Measurements from ENCODE around the gene HTRA3.

HTRA3 gene

DNA sequence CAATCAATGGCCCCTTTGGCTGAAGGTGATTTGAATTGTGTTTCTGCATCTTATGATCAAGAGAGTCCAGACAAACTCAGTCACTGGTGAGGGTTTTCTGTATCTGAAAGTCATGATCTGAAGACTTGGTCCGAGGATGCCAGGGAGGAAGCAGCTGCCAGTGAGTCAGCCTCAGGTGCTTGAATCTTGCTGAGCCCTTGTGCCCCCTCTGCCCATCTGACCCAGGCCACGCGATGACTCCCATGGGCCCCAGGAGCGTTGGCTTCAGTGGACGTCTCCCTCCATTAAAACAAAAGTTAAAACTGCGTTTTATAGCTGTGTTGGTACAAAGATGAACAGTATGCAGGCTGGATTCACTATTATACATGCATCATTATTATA is 62.0 kb downstream of the HTRA3 start:
- TF ChIP-seq ZC3H10 (CRISPR knock-in tag; IDR thresholded peaks at IDR 0.05): no peak
- TF ChIP-seq, protein P1, sequence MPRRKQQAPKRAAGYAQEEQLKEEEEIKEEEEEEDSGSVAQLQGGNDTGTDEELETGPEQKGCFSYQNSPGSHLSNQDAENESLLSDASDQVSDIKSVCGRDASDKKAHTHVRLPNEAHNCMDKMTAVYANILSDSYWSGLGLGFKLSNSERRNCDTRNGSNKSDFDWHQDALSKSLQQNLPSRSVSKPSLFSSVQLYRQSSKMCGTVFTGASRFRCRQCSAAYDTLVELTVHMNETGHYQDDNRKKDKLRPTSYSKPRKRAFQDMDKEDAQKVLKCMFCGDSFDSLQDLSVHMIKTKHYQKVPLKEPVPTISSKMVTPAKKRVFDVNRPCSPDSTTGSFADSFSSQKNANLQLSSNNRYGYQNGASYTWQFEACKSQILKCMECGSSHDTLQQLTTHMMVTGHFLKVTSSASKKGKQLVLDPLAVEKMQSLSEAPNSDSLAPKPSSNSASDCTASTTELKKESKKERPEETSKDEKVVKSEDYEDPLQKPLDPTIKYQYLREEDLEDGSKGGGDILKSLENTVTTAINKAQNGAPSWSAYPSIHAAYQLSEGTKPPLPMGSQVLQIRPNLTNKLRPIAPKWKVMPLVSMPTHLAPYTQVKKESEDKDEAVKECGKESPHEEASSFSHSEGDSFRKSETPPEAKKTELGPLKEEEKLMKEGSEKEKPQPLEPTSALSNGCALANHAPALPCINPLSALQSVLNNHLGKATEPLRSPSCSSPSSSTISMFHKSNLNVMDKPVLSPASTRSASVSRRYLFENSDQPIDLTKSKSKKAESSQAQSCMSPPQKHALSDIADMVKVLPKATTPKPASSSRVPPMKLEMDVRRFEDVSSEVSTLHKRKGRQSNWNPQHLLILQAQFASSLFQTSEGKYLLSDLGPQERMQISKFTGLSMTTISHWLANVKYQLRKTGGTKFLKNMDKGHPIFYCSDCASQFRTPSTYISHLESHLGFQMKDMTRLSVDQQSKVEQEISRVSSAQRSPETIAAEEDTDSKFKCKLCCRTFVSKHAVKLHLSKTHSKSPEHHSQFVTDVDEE (CRISPR knock-in tag; IDR thresholded peaks at IDR 0.05): no peak
- no peak for TF ChIP-seq ZNF8 (CRISPR knock-in tag; IDR thresholded peaks at IDR 0.05)
- no peak for TF ChIP-seq OSR1 (CRISPR knock-in tag; IDR thresholded peaks at IDR 0.05)
- TF ChIP-seq GLIS3 (CRISPR knock-in tag; IDR thresholded peaks at IDR 0.05): no peak
- TF ChIP-seq, protein P2, sequence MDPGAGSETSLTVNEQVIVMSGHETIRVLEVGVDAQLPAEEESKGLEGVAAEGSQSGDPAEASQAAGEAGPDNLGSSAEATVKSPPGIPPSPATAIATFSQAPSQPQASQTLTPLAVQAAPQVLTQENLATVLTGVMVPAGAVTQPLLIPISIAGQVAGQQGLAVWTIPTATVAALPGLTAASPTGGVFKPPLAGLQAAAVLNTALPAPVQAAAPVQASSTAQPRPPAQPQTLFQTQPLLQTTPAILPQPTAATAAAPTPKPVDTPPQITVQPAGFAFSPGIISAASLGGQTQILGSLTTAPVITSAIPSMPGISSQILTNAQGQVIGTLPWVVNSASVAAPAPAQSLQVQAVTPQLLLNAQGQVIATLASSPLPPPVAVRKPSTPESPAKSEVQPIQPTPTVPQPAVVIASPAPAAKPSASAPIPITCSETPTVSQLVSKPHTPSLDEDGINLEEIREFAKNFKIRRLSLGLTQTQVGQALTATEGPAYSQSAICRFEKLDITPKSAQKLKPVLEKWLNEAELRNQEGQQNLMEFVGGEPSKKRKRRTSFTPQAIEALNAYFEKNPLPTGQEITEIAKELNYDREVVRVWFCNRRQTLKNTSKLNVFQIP (CRISPR knock-in tag; IDR thresholded peaks at IDR 0.05; ENCODE audit: borderline replicate concordance, low read depth): no peak
- TF ChIP-seq CSDC2 (CRISPR knock-in tag; IDR thresholded peaks at IDR 0.05): no peak
- no peak for TF ChIP-seq ZFP3 (CRISPR knock-in tag; IDR thresholded peaks at IDR 0.05)
- ATAC-seq: no peak

DNA sequence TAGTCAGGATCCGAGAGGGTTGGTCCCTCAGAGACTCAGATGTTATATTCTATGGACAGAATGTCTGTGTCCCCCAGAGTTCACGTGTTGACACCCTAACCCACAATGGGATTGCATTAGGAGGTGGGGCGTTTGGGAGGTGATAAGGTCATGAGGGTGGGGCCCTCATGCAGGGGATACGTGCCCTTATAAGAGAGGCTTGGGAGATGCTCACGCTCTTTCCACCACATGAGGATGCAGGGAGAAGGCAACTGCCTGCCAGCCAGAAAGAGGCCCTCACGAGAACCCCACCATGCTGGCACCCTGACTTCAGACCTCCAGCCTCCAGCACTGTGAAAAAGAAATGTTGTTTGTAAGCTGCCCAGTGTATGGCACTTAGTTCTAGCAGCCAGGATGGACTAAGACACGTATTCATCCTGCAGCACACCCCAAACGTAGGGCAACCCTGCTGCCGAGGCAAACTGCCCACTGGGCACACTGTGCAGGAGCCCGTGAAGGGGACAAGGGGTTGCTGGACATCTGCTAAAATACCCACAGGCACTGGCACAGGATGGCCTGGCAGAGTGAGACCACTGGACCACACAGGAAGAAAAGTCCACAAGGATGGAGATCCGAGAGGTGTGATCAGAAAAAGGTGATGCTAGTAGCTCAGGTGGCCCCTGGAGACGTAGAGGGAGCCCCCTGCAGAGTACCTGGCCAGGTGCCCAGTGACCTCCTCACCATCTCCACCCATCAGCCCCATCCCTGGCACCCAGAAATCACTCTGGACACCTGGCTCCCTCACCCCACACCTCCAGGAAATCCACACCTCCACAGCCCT is 62.7 kb downstream of the HTRA3 start:
- no peak for ATAC-seq
- TF ChIP-seq ZNF565 (CRISPR knock-in tag; conservative IDR thresholded peaks at IDR 0.05; ENCODE audit: low read depth): no peak
- TF ChIP-seq ARNTL (CRISPR knock-in tag; IDR thresholded peaks at IDR 0.05; ENCODE audit: borderline replicate concordance, low read depth): no peak
- TF ChIP-seq, protein P3, sequence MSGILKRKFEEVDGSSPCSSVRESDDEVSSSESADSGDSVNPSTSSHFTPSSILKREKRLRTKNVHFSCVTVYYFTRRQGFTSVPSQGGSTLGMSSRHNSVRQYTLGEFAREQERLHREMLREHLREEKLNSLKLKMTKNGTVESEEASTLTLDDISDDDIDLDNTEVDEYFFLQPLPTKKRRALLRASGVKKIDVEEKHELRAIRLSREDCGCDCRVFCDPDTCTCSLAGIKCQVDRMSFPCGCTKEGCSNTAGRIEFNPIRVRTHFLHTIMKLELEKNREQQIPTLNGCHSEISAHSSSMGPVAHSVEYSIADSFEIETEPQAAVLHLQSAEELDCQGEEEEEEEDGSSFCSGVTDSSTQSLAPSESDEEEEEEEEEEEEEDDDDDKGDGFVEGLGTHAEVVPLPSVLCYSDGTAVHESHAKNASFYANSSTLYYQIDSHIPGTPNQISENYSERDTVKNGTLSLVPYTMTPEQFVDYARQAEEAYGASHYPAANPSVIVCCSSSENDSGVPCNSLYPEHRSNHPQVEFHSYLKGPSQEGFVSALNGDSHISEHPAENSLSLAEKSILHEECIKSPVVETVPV (CRISPR knock-in tag; IDR thresholded peaks at IDR 0.05): no peak

DNA sequence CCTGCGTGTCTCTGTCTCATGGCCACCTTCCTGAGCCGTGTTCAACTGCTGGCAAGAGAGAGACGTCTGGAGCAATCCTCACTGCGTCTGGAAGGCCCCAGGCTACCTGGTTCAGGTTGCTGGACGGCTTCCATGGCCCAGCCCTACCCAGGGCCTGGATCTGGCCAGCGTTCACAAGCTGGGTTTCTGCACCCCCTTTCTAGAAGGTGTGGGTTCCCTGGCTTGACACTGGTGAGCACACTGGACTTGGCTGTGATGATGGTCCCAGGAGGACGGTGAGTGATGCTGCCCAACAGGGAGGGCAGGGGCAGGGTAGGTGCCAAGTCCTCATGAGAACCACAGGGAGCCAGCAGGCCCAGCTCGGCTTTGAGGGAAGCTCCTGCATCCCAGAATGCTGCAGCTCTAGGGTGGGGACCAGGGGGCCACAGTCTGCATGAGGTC is 63.4 kb downstream of the HTRA3 start:
- no peak for ATAC-seq
- TF ChIP-seq PPARA (CRISPR knock-in tag; IDR thresholded peaks at IDR 0.05; ENCODE audit: borderline replicate concordance) (no peak), ISL1 (CRISPR knock-in tag; IDR thresholded peaks at IDR 0.05) (no peak), CREB5 (CRISPR knock-in tag; IDR thresholded peaks at IDR 0.05; ENCODE audit: low read depth) (no peak), ZNF565 (CRISPR knock-in tag; conservative IDR thresholded peaks at IDR 0.05; ENCODE audit: low read depth) (no peak), RARB (CRISPR knock-in tag; IDR thresholded peaks at IDR 0.05) (no peak), GLIS3 (CRISPR knock-in tag; IDR thresholded peaks at IDR 0.05) (no peak), ZC3H10 (CRISPR knock-in tag; IDR thresholded peaks at IDR 0.05) (no peak), CSDC2 (CRISPR knock-in tag; IDR thresholded peaks at IDR 0.05) (no peak), BACH2 (CRISPR knock-in tag; IDR thresholded peaks at IDR 0.05; ENCODE audit: borderline replicate concordance) (no peak), OSR1 (CRISPR knock-in tag; IDR thresholded peaks at IDR 0.05) (no peak), SNAI2 (CRISPR knock-in tag; IDR thresholded peaks at IDR 0.05) (no peak), ARNTL (CRISPR knock-in tag; IDR thresholded peaks at IDR 0.05; ENCODE audit: borderline replicate concordance, low read depth) (no peak), ZNF70 (CRISPR knock-in tag; IDR thresholded peaks at IDR 0.05) (no peak)
- TF ChIP-seq, protein P1 (CRISPR knock-in tag; IDR thresholded peaks at IDR 0.05): no peak
- TF ChIP-seq, protein P4, sequence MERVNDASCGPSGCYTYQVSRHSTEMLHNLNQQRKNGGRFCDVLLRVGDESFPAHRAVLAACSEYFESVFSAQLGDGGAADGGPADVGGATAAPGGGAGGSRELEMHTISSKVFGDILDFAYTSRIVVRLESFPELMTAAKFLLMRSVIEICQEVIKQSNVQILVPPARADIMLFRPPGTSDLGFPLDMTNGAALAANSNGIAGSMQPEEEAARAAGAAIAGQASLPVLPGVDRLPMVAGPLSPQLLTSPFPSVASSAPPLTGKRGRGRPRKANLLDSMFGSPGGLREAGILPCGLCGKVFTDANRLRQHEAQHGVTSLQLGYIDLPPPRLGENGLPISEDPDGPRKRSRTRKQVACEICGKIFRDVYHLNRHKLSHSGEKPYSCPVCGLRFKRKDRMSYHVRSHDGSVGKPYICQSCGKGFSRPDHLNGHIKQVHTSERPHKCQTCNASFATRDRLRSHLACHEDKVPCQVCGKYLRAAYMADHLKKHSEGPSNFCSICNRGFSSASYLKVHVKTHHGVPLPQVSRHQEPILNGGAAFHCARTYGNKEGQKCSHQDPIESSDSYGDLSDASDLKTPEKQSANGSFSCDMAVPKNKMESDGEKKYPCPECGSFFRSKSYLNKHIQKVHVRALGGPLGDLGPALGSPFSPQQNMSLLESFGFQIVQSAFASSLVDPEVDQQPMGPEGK (CRISPR knock-in tag; IDR thresholded peaks at IDR 0.05; ENCODE audit: borderline replicate concordance): no peak

Data from SK-N-SH treated with all-trans-retinoic acid at 6 μM for 48 hours (cell line).